ENCODE data around the gene HLA-DRB1. TPM values are rescaled to one million over a fixed set of nuclear protein-coding genes. Genes with fewer than 3 reads are reported as not detected.

Gene HLA-DRB1
- total and polyA plus RNA-seq, 2 donors (not counting 3 experiments of a cell fraction or from before 2014, with no cell fraction given): not detected

DNA sequence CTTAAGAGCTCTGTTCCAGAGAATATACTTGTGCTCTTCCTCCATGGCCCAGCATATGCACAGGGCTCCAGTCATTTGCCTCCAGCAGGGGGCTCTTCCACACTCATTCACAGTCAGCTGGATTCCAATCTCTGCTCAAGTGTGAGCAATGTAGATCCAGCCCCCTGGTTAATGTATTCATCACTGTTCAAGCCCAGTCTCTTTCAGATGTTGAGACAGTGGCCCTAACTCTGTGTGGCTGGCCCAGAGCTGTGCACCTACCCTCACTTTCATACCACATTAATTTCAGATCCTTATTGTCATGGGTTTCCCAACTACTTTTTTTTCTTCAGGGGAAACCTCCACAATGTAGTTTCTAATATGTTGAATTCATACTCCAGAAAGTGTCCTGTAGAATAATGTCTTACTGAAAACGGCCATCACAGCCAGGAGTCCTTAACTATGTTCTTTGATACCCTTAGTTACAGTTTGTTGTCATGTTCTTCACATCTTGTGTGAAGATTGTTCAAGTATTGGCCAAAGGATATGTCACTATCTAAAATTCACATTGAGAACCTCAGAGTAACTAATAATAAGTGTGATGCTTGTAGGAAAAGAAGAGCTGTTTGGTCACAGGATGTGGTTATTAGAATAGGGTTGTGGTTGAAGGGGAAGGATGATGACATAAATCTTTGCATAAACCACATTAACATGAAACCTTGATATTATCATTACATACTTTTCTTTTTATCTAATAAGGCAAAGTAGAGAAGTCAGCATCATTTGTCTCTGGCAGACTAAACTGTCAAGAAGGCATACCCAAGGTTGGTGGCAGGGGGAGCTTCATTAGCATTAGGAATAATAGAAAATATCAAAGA lies 33.1 kb upstream of the HLA-DRB1 start:
- H3K4me3 ChIP-seq (replicated peaks in 1 of 3; ENCODE audit: insufficient read depth in 1 of 3, low read depth in 1 of 3, low read length in 3 of 3): no peak overlapping the region
- no TSS peak for BruUV-seq (replicated peaks)
- H3K36me3 ChIP-seq (ENCODE audit: control insufficient read depth in 2 of 2, extremely low read depth in 1 of 2, insufficient read depth in 2 of 2, low read length in 2 of 2): no peaks in the 10 kb centered on the region
- no peak for FAIRE-seq
- H3K9ac ChIP-seq (replicated peaks; ENCODE audit: extremely low read depth, insufficient read depth, low read length): no peak overlapping the region
- no peaks in the 10 kb centered on the region for H3K79me2 ChIP-seq (ENCODE audit: control insufficient read depth, insufficient read depth, low read length)
- no peaks in the 10 kb centered on the region for H3K9me3 ChIP-seq (replicated peaks; ENCODE audit: control insufficient read depth, insufficient read depth, low read length)
- no peak for TF ChIP-seq POLR2A (IDR thresholded peaks at IDR 0.05; ENCODE audit: low read depth, low read length)
- TF ChIP-seq GATA2 (IDR thresholded peaks at IDR 0.05; ENCODE audit: insufficient read depth, insufficient read length, low read depth, low read length): no peak
- TF ChIP-seq, protein P1, sequence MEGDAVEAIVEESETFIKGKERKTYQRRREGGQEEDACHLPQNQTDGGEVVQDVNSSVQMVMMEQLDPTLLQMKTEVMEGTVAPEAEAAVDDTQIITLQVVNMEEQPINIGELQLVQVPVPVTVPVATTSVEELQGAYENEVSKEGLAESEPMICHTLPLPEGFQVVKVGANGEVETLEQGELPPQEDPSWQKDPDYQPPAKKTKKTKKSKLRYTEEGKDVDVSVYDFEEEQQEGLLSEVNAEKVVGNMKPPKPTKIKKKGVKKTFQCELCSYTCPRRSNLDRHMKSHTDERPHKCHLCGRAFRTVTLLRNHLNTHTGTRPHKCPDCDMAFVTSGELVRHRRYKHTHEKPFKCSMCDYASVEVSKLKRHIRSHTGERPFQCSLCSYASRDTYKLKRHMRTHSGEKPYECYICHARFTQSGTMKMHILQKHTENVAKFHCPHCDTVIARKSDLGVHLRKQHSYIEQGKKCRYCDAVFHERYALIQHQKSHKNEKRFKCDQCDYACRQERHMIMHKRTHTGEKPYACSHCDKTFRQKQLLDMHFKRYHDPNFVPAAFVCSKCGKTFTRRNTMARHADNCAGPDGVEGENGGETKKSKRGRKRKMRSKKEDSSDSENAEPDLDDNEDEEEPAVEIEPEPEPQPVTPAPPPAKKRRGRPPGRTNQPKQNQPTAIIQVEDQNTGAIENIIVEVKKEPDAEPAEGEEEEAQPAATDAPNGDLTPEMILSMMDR (IDR thresholded peaks at IDR 0.05; ENCODE audit: extremely low read depth in 1 of 2, insufficient read depth in 1 of 2, low read depth in 1 of 2, low read length in 2 of 2): peak in 1 of 2 donors; percentile 14
- no peak for TF ChIP-seq EZH2 (IDR thresholded peaks at IDR 0.05; ENCODE audit: borderline replicate concordance, low read depth, low read length, severe bottlenecking)
- TF ChIP-seq, protein P2, sequence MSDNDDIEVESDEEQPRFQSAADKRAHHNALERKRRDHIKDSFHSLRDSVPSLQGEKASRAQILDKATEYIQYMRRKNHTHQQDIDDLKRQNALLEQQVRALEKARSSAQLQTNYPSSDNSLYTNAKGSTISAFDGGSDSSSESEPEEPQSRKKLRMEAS (IDR thresholded peaks at IDR 0.05; ENCODE audit: insufficient read depth, insufficient read length): no peak
- no peaks in the 10 kb centered on the region for H4K20me1 ChIP-seq (replicated peaks; ENCODE audit: control insufficient read depth, extremely low read depth, insufficient read depth, low read length)
- dilution Hi-C loops (cut with MboI; ENCODE audit: extremely low pct_ligation_motif_present, low sequenced_read_pairs): no loop called here
- no peak overlapping the region for H3K4me2 ChIP-seq (ENCODE audit: insufficient read depth, low read length)
- intact Hi-C loops (cut with micrococcal nuclease): loop anchor here (1.0 to 2.0 kb wide), 4 partner anchors 78 to 246 kb away; no protein-coding TSS in a partner anchor
- no peaks in the 10 kb centered on the region for H3K9me1 ChIP-seq (replicated peaks; ENCODE audit: control insufficient read depth, extremely low read depth, insufficient read depth, low read length)
- no peak overlapping the region for H2AFZ ChIP-seq (ENCODE audit: low read depth, low read length)
- no peak overlapping the region for H3K27ac ChIP-seq (ENCODE audit: insufficient read depth, low read depth, low read length)
- H3K4me1 ChIP-seq (ENCODE audit: control insufficient read depth, extremely low read depth, insufficient read depth, low read length): no peaks in the 10 kb centered on the region
- ChIA-PET CTCF (interaction anchor here (0.7 to 2.0 kb wide), 20 partner anchors 10 to 374 kb away, joined by 3 to 37 read pairs (median 4); partner anchors contain the start of gene HLA-DQA1), POLR2A (no interaction called here)
- DNase-seq (ENCODE audit: low read depth, low spot score): no peak
- no peaks in the 10 kb centered on the region for H3K27me3 ChIP-seq (ENCODE audit: control insufficient read depth in 2 of 2, insufficient read depth in 2 of 2, low read length in 2 of 2)
